Upper lobe of left lung (tissue), 6 donors: ENCODE data around the gene UCN2. TPM values are rescaled to one million over a fixed set of nuclear protein-coding genes. Genes with fewer than 3 reads are reported as not detected.

Experiments used
- ATAC-seq, 2 donors: fragments of 200-7000 bp; cut with Tn5 transposase; one replicate each; pipeline ENCODE4 v1.9.1; 2022; ENCODE audit warnings: mild to moderate bottlenecking in 2 of 2, moderate library complexity in 2 of 2; ENCODE audit not compliant: low FRiP score in 2 of 2
- DNase-seq, 2 donors: peaks; one replicate each; pipeline ENCODE4 v3.0.0-alpha.2; 2019 to 2020
- H3K27ac ChIP-seq, 4 donors: fragments of 200-600 bp; sonication (generic); one replicate each; pipeline ENCODE4 v1.5.1; 2016 to 2019
- H3K27me3 ChIP-seq, 4 donors: fragments of 200-600 bp; sonication (generic); one replicate each; pipeline ENCODE4 v1.5.1; 2017 to 2019
- H3K36me3 ChIP-seq, 4 donors: fragments of 200-600 bp; sonication (generic); one replicate each; pipeline ENCODE4 v1.5.1; 2016 to 2019
- H3K4me1 ChIP-seq, 4 donors: fragments of 200-600 bp; sonication (generic); one replicate each; pipeline ENCODE4 v1.5.1; 2018 to 2019
- H3K4me3 ChIP-seq, 4 donors: fragments of 200-600 bp; sonication (generic); one replicate each; pipeline ENCODE4 v1.5.1; 2017 to 2019; ENCODE audit warnings: mild to moderate bottlenecking in 2 of 4, moderate library complexity in 1 of 4
- H3K9me3 ChIP-seq, 4 donors: fragments of 200-600 bp; sonication (generic); one replicate each; pipeline ENCODE4 v1.5.1; 2018 to 2019
- EP300 ChIP-seq, 4 donors: sonication (generic); formaldehyde crosslinking; IDR thresholded peaks; one replicate each; pipeline ENCODE4 v1.5.1; 2017; ENCODE audit warnings: antibody characterized with exemption in 4 of 4, control low read depth in 2 of 4
- POLR2A ChIP-seq, 4 donors: fragments of 450-650 bp; IDR thresholded peaks; one replicate each; pipeline ENCODE4 v1.5.1; 2016 to 2017; ENCODE audit warnings: antibody characterized with exemption in 4 of 4, mild to moderate bottlenecking in 2 of 4
- POLR2AphosphoS5 ChIP-seq, 2 donors: sonication (generic); formaldehyde crosslinking; IDR thresholded peaks; one replicate each; pipeline ENCODE4 v1.5.1; 2017; ENCODE audit warnings: antibody characterized with exemption in 2 of 2
- WGBS, 2 donors: methylation state at CpG; one replicate each; pipeline ENCODE4 v1.1.5; 2017 to 2018; 5-methylcytosine and 5-hydroxymethylcytosine counted together
- total RNA-seq, 6 donors: library from RNA; depleted of rRNA in 4 of 6; stranded (reverse); fragments of >200 nt in 4 of 6; gene quantifications; one replicate each; pipeline versions ENCODE4 v1.1.0 to v1.2.1, GENCODE V29; 2016 to 2021
- TF ChIP-seq, protein P1 (sequence below), 6 experiments: fragments of 450-650 bp in 4 of 6; fragments of 200-600 bp in 2 of 6; sonication (generic) in 2 of 6; IDR thresholded peaks; one replicate each; pipeline ENCODE4 v1.5.1; 2016 to 2019; ENCODE audit warnings: antibody characterized with exemption in 6 of 6
- donor health status: DM: no; HTN: no; CAD: no; lungs with moderate emphysema.
- donor health status: DM: no; HTN: yes; CAD: no; lungs with severe emphysema.

UCN2 gene
- total RNA-seq, 6 donors from 2014 or later, result not detected

DNA sequence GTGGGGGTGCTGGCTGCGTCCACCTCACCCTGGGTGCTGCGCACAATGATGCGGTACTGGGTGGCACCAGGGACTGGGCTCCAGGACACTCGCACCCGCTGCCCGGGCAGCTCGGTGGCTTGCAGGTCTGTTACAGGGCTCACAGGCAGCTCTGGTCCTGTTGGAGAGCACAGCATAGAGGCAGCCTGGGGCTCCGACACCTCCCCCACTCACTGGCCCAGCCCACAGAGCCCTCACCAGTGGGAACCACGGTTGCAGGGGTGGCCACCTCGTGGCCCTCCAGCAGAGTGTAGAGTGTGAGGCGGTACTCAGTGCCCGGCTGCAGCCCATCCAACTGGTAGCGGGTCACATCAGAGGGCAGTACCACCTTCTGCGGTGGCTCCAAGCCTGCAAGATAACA is 27.9 kb upstream of the UCN2 start:
- H3K27me3 ChIP-seq, result peaks cover 0 to 4% (median 0%) of the 10 kb centered on the region in 4 donors
- H3K9me3 ChIP-seq, result no peaks in the 10 kb centered on the region
- no peak for ATAC-seq
- DNase-seq, result peak in 1 of 2 donors; percentile 78
- peaks cover 7 to 15% (median 13%) of the 10 kb centered on the region in 4 donors for H3K4me1 ChIP-seq
- no peak overlapping the region for H3K4me3 ChIP-seq
- WGBS, 2 donors, result 84 to 90% methylated on average over 9 to 13 of the region's 14 CpGs
- no peak overlapping the region for H3K27ac ChIP-seq
- no peaks in the 10 kb centered on the region for H3K36me3 ChIP-seq
- TF ChIP-seq EP300 (IDR thresholded peaks at IDR 0.05) (no peak), POLR2A (IDR thresholded peaks at IDR 0.05) (no peak), POLR2AphosphoS5 (IDR thresholded peaks at IDR 0.05) (no peak)
- TF ChIP-seq, protein P1, sequence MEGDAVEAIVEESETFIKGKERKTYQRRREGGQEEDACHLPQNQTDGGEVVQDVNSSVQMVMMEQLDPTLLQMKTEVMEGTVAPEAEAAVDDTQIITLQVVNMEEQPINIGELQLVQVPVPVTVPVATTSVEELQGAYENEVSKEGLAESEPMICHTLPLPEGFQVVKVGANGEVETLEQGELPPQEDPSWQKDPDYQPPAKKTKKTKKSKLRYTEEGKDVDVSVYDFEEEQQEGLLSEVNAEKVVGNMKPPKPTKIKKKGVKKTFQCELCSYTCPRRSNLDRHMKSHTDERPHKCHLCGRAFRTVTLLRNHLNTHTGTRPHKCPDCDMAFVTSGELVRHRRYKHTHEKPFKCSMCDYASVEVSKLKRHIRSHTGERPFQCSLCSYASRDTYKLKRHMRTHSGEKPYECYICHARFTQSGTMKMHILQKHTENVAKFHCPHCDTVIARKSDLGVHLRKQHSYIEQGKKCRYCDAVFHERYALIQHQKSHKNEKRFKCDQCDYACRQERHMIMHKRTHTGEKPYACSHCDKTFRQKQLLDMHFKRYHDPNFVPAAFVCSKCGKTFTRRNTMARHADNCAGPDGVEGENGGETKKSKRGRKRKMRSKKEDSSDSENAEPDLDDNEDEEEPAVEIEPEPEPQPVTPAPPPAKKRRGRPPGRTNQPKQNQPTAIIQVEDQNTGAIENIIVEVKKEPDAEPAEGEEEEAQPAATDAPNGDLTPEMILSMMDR (IDR thresholded peaks at IDR 0.05), result no peak

DNA sequence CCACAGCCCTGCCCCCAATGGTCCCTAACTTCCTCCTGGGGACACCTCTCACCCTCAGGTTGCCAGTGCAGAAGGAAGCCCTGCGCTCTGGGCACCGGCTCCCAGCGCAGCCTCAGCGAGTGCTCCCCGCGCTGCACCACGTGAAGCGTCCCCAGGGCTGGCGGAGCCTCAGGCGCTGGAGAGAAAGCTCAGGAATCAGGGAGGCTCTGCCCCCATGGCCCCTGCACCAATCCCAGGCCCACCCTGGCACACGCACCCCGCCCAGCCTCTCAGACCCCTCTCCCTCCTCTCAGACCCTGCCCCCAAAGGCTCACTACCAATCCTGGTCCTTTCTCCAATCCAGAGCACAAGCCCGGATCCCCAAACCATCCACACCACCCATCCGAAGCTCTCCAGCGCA is 24.6 kb upstream of the UCN2 start:
- WGBS, 2 donors, result 47 to 72% methylated on average over 8 to 15 of the region's 15 CpGs
- no peaks in the 10 kb centered on the region for H3K27me3 ChIP-seq
- H3K9me3 ChIP-seq, result no peaks in the 10 kb centered on the region
- no peak overlapping the region for H3K4me3 ChIP-seq
- no peaks in the 10 kb centered on the region for H3K4me1 ChIP-seq
- ATAC-seq (no peak), DNase-seq (peak in 1 of 2 donors; percentile 66)
- no peak overlapping the region for H3K27ac ChIP-seq
- H3K36me3 ChIP-seq, result no peaks in the 10 kb centered on the region
- no peak for TF ChIP-seq POLR2A (IDR thresholded peaks at IDR 0.05)
- TF ChIP-seq, protein P1 (IDR thresholded peaks at IDR 0.05), result no peak
- TF ChIP-seq POLR2AphosphoS5 (IDR thresholded peaks at IDR 0.05), result no peak
- TF ChIP-seq EP300 (IDR thresholded peaks at IDR 0.05), result no peak

DNA sequence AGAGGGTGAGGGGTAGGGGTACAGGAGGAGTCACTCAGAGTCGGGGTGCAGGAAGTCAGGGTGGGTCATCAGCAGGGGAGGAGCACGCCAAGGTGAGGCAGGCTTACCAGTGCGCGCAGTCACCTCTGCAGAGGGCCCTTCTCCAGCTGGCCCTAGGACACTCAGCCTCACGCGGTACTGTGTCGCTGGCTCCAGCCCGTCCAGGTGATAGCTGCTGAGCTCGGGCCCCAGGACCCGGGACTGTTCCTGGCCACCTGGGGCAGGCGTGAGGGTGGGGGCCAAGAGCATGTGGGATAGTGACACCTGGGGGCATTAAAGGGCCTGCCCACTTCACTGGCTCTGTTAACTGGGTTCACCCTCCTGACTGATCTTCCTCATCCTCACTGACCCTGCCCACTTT is 24.1 kb upstream of the UCN2 start:
- Histone ChIP-seq H3K4me1 (no peaks in the 10 kb centered on the region), H3K27me3 (no peaks in the 10 kb centered on the region), H3K27ac (no peak overlapping the region), H3K9me3 (no peaks in the 10 kb centered on the region), H3K4me3 (no peak overlapping the region), H3K36me3 (no peaks in the 10 kb centered on the region)
- WGBS, 2 donors, result 78 to 87% methylated on average over 10 to 11 of the region's 11 CpGs
- DNase-seq (peak in 1 of 2 donors; percentile 54), ATAC-seq (no peak)
- TF ChIP-seq POLR2AphosphoS5 (IDR thresholded peaks at IDR 0.05), result no peak
- TF ChIP-seq, protein P1 (IDR thresholded peaks at IDR 0.05), result no peak
- TF ChIP-seq POLR2A (IDR thresholded peaks at IDR 0.05), result no peak
- TF ChIP-seq EP300 (IDR thresholded peaks at IDR 0.05), result no peak

DNA sequence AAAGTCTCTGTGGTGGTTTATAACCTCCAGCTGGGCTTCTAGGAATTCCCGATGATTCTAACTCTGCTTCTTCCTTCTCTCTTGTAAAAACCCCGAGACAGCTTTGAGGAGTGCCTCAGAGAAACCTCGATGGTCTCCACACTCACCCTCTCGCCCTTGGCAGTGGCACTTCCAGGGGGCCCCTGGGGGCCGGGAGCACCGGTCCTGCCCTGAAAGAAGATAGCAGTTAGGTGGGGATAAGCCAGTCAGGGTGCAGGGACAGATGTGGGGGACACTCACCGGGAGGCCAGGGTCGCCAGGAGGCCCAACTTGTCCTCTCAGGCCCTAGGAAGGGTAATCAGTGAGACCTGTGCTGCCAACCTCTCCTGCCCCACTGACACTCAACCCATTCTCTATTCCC is 21.8 kb upstream of the UCN2 start:
- DNase-seq, result peak in 1 of 2 donors; percentile 62
- Histone ChIP-seq H3K9me3 (no peaks in the 10 kb centered on the region), H3K27ac (no peak overlapping the region), H3K4me1 (no peaks in the 10 kb centered on the region), H3K27me3 (no peaks in the 10 kb centered on the region), H3K4me3 (no peak overlapping the region), H3K36me3 (no peaks in the 10 kb centered on the region)
- no peak for ATAC-seq
- TF ChIP-seq POLR2A (IDR thresholded peaks at IDR 0.05) (no peak), EP300 (IDR thresholded peaks at IDR 0.05) (no peak), POLR2AphosphoS5 (IDR thresholded peaks at IDR 0.05) (no peak)
- TF ChIP-seq, protein P1 (IDR thresholded peaks at IDR 0.05), result no peak
- WGBS, 2 donors, result 77 to 78% methylated on average over 8 of the region's 8 CpGs

DNA sequence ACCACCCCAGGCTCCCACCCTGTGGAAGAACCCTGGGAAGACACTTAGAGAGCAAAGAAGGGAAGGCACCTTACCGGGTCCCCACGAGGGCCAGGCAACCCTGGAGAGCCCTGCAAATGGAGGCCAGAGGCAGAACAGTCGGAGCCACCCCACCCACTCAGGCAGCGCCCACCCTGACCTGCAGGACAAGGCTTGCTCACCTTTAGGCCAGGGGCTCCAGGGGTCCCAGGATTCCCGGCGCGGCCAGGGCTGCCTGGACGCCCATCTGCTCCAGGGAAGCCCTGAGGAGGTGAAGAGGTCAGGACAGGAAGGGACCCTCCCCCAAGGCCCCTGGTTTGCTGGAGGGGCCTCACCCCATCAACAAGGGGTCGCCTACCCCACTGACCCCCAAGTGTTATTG is 21.3 kb upstream of the UCN2 start:
- 73 to 75% methylated on average over 4 to 9 of the region's 9 CpGs for WGBS, 2 donors
- TF ChIP-seq POLR2AphosphoS5 (IDR thresholded peaks at IDR 0.05) (no peak), EP300 (IDR thresholded peaks at IDR 0.05) (no peak)
- TF ChIP-seq, protein P1 (IDR thresholded peaks at IDR 0.05), result no peak

More for the DNA sequence above, 21.3 kb upstream of the UCN2 start:
- DNase-seq, result peak in 1 of 2 donors; percentile 78
- H3K27me3 ChIP-seq, result no peaks in the 10 kb centered on the region
- no peak overlapping the region for H3K4me3 ChIP-seq
- ATAC-seq, result no peak
- no peak overlapping the region for H3K27ac ChIP-seq
- H3K4me1 ChIP-seq, result no peaks in the 10 kb centered on the region
- H3K9me3 ChIP-seq, result no peaks in the 10 kb centered on the region
- no peaks in the 10 kb centered on the region for H3K36me3 ChIP-seq
